Activated CD4-positive, alpha-beta T cell treated with anti-CD3 and anti-CD28 coated beads, Interleukin-10, Interleukin-2, amounts not matched to agents 100 ng/mL and 50 ng/mL, durations not matched to agents 16 hours and 8 hours (primary cell): ENCODE results near the gene DDX54.

Experiments used
- DNase-seq: peaks from one replicate; pipeline ENCODE4 v3.0.0-alpha.2; 2020

Gene DDX54

DNA sequence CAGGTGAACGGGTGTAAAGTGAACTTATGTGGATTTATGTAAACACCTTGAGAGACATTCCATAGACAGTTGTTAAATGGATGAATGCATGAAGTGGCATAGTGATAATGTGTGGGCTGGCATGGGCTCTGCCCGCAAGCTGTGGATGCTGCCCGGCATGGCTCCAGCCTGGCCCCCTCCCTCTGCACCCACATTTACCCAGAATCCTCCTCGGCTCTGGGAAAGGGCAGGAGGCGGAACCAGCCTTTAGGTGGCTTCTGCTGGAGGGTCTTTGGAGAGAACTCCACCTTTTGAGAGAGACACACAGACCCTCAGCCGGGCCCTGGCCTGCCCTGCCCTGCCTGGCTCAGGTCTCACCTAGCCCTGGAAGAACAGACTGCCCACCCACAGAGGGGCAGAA lies 68.4 kb downstream of the DDX54 start:
- DNase-seq, result no peak

GRCh38 chr12:113115455-113116126 lies 69.7 kb downstream of the DDX54 start:
- DNase-seq, result no peak

GRCh38 chr12:113114447-113115178 lies 70.7 kb downstream of the DDX54 start:
- DNase-seq, result no peak

GRCh38 chr12:113113397-113113796 lies 71.9 kb downstream of the DDX54 start:
- DNase-seq, result no peak

DNA sequence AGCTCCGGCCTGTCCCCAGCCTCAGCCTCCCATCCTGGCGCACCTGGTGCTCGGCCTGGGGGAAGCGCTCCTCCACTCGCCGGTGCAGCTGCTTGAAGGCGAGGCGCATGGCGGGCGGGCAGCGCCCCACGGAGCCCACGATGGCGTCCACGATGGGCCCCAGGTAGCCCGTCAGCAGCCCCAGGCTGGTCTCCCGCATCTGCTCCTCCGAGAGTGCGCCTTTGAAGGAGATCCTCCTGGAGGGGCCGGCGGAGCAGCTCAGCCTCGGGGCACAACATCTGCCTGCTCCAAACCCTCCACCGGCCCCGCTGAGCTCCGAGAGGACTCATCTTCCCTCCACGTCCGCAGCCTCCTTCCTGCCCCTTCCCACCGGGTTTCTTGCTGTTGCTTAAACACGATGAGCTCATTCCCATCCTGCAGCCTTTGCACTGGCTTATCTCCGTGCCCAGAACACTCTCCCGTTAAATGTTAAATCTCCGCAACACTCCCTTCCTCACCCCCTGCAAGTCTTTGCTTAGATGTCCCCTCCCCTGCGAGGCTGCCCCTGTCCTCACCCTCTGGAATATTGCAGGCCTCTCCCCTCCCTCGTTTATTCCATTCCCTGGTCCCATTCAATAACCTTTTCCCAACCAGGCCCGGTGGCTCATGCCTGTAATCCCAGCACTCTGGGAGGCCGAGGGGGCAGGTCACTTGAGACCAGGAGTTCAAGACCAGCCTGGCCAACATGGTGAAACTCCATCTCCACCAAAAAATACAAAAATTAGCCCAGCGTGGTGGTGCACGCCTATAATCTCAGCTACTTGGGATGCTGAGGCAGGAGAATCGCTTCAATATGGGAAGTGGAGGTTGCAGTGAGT lies 73.0 kb downstream of the DDX54 start:
- DNase-seq, result no peak

DNA sequence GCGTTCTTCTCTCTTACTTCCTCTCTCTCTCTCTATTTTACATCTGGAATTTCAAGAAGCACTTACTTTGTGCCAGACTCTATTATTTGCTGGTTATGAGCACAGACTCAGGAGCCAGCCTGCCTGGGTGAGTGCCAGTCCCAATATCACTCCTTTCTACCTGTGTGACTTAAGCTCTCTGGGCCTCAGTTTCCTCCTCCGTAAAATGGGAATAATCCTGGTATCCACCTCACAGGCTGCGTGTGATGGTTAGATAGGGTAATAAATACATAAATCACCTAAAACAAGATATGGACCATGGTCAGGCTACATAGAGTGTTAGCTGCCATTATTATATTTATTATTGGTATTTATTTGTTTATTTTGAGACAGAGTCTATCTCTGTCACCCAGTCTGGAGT lies 74.0 kb downstream of the DDX54 start:
- no peak for DNase-seq

DNA sequence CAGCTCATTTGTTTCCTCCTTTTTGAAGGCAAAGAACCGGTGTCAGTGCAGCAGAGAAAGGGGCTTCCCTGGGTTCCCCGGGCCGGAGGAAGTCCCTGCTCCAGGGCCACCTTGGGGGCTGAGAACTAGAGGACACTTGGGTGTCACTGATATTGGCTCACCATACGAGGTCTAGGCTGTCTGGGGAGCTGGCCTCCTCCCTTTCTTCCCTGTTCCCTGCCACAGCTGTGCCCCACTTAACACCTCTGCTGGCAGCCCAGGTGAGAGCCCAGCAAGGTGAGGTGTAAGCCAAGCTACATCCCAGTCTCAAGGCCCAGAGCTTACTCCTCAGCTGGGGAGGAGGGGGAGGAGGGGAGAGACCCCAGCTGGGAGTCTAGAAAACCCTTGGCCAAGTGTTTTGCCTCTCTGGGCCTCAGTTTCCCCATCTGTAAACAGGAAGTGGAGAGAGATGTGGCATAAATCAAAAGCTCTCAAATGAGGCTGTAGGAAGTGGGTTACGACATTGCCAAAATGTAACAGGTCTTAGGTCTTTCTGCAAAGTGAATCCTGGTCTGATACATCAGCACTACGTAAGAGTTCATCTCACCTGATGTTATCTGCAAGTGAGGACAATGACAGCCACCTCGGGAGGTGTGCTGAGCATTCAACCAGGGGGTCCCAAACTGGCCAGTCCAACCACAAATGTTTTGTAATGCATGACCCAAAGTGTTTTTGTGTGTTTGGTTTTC lies 75.2 kb downstream of the DDX54 start:
- no peak for DNase-seq

DNA sequence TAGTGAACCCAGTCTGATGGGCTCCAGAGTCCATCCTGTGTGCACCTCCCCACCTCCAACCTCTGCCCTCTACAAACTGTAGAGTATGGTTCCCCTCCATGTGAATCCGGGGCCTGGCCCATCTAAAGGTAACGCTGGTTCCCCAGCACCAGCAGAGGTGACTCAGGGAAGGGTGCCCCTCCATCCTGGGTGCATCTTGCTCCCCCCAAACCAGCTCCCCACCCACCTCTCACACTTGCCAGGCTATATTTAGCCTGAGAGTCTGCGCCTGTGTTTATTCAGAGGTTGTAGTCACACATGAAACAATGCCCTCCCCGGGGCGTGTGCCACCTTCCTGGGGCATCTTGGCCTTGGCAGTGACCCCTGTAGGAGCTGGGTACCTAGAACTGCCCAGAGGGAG lies 75.9 kb downstream of the DDX54 start:
- DNase-seq, result no peak

- DNase-seq, result no peak
Measured at GRCh38 chr12:113108308-113108707, 77.0 kb downstream of the DDX54 start.
